CD4-positive, alpha-beta T cell treated with Interleukin-15 for 1 hour (primary cell): ENCODE measurements around the gene CDKL4.
"Not testable (repeated sequence)": the region's sequence is repeated elsewhere in the genome, so short reads cannot be mapped to it uniquely, and the experiment has no call there.

ENCODE experiments used
- DNase-seq: peaks from one replicate; pipeline ENCODE4 v3.0.0-alpha.2; 2020

The CDKL4 gene

DNA sequence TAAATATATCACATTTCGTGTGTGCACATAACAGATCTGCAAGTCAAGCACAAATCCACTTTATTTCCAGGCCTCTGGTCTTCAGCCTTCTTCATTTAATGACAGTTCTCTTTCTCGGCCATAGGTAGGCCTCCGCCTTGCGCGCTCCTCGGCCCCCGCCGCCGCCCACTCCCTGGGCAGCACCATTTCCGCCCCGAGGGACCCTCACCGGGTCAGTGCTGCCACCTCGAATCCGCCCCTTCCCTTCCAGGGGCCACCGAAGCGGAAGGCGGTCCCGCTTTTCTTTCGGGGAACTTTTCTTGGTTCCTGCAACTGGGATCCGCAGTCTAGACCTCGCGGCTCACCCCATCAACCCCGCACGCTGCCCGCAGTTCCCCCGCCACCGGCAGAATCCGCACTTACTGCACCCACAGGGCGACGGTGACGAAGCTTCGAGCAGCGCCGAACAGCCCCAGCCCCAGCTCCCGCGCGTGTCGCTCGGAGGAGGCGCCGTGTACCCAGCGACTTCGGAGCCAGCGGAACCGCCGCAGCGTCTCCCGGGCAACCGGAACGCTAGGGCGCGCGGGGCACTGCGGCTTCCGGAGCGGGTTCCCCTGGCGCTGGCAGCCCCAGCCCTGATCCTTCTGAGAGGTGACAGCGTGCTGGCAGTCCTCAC lies at the start of gene CDKL4:
CDKL4 (minus strand) TSS at position 502 of the 655 bp plus-strand sequence.
- peak; percentile 54 for DNase-seq

DNA sequence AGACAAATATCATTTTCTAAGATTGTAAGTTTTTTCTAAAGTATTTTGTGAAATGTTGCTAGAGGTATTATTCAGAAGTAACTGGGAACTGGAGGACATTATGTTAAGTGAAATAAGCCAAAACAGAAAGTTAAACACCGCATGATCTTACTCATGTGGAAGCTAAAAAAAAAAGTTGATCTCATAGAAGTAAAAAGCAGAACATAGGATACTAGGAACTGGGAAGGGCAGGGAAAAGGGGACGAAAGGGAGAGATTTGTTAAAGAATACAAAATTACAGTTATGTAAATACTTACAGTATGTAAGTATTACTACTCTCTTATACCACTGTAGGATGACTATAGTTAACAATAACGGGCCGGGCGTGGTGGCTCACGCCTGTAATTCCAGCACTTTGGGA lies 46.7 kb upstream of the CDKL4 start:
- no peak for DNase-seq

- no peak for DNase-seq
Observed at GRCh38 chr2:39289609-39290008, 45.8 kb upstream of the CDKL4 start.

GRCh38 chr2:39283561-39283960 lies 39.8 kb upstream of the CDKL4 start:
- DNase-seq, result no peak

DNA sequence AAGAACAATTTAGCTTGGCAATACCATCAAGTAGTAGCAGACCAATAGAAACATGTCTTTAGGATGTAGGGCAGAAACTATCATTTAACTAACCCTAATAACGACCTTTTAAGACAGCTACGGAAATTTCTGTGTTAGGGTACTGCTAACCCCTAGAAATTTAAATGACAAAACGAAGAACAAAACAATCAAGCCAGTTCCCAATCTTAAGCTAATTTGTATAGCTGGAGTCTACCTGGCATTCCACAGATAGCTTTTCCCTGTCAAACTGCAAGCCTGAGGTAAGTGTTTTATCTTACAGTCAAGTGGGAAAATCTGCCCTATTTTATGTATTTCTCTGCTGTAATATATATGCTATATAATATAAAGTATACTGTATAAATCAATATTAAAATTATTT lies 37.6 kb upstream of the CDKL4 start:
- DNase-seq, result no peak

GRCh38 chr2:39275016-39275415 lies 31.2 kb upstream of the CDKL4 start:
- no peak for DNase-seq

DNA sequence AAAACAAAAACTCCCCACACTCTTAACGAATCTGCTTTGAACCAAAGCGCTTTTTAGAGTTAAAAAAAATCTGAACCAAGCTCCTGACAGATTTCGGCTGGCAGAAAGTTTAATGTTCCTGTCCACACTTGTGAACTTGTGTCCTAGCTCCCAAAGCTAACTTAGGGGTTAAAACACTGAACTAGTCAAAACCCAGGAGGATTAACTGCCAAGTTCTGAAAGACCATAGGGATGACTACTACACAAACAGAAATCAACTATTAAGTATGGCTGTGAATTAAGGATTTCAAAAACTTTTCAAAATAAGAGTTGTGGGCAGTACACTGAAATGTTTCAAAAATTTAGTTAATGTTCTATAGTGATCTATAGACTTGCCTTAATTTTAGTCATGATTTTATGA lies 26.2 kb upstream of the CDKL4 start:
- DNase-seq, result no peak

DNA sequence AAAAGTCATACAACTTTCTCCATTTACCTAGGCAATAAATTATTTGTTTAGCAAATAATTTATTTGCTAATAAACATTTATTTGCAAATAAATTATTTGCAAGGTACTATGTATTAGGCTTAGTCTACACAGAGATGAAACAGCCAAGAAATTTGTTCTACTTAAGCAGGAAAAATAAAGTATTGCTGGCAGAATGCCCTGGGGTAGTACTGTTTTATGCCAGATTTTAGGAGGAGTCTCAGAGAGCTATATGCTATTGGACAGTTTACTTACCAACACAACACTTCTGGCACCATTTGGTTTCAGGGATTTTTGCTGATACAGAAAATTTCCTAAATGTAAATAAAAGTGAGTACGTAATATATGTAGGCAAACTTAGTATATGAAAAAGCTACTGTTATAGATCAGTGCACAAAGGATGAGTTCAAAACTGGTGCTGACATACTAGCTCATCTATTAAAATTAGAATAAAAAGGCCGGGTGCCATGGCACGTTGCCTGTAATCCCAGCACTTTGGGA lies 23.2 kb upstream of the CDKL4 start:
- no peak for DNase-seq

GRCh38 chr2:39266139-39266805 lies 22.5 kb upstream of the CDKL4 start:
- DNase-seq, result no peak

DNA sequence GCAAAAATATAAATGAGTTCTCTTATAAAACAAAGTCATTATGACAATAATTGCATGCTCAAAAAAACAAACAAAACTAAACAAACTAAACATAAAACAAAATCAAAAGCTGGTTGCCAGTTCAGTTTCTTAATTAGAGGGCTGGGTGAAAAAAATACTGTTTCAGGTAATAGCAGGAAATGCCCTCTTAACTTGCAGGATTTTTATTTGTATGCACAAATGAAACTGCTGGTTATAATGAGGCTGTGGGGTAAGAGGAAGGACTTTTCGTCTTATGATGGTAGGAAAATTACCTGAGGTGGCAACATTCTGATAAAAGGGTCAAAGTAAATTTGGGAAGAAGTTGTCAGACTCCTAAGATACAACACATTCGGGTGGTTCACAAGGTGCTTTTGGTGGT lies 21.5 kb upstream of the CDKL4 start:
- no peak for DNase-seq

DNA sequence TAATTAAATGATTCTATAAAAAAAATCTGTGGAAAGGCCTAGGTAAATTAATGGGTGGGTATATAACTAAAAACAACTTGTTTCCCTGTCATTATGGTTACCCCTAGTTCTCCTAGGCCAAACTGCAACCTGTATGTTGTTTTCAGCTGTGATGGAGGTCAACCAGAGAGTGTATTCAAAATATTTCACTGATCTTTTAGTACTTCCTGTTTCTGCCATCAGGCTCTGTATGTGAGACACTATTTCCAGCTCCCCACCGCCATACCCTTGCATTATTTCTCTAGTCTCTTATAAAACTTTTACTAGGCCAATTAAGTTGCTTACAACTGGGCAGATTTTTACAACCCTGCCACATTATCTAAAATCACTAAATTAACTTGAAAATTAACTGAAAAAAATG lies 21.0 kb upstream of the CDKL4 start:
- DNase-seq, result no peak

GRCh38 chr2:39260087-39260486 lies 16.3 kb upstream of the CDKL4 start:
- no peak for DNase-seq

GRCh38 chr2:39256040-39256439 lies 12.3 kb upstream of the CDKL4 start:
- no peak for DNase-seq

- DNase-seq, result no peak
Observed at GRCh38 chr2:39252888-39253518, 9.2 kb upstream of the CDKL4 start.

- no peak for DNase-seq
Observed at GRCh38 chr2:39247512-39248043, 3.8 kb upstream of the CDKL4 start.

DNA sequence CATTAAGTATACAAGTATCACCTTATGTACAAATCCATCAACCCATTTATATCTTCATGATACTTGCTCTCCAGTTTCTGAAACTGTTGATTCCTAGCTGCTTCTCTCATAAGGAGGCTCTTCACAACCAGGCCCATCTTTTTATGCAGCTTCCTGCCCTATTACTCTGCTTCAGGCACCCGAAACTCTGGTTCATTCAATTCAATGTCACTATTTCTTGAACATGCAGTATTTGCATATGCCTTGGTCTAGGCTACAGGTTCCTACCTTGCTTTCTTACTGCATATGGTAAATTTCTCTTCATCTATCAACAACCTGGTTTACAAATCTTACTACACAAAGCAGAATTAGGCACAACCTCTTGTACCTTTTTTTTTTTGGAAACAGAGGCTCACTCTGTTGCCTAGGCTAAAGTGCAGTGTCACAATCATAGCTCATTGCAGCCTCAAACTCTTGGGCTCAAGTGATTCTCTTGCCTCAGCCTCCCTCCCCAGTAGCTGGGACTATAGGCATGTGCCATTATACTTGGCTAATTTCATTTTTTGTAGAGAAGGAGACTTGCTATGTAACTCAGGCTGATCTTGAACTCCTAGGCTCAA lies 2.7 kb upstream of the CDKL4 start:
- no peak for DNase-seq

DNA sequence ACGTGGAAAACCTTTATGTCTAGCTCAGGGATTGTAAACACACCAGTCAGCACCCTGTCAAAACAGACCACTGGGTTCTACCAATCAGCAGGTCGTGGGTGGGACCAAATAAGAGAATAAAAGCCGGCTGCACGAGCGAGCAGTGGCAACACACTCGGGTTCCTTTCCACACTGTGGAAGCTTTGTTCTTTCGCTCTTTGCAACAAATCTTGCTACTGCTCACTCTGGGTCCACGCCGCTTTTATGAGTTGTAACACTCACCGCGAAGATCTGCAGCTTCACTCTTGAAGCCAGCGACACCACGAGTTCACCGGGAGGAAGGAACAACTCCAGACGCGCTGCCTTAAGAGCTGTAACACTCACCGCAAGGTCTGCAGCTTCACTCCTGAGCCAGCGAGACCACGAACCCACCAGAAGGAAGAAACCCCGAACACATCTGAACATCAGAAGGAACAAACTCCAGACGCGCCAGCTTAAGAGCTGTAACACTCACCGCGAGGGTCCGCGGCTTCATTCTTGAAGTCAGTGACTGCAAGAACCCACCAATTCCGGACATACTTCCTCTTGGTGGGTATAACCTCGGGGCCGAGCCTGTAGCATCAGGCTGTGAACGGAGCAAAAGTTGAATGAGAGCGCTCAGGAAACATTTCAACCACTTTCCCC lies 1.3 kb upstream of the CDKL4 start:
- peak; percentile 72 for DNase-seq

DNA sequence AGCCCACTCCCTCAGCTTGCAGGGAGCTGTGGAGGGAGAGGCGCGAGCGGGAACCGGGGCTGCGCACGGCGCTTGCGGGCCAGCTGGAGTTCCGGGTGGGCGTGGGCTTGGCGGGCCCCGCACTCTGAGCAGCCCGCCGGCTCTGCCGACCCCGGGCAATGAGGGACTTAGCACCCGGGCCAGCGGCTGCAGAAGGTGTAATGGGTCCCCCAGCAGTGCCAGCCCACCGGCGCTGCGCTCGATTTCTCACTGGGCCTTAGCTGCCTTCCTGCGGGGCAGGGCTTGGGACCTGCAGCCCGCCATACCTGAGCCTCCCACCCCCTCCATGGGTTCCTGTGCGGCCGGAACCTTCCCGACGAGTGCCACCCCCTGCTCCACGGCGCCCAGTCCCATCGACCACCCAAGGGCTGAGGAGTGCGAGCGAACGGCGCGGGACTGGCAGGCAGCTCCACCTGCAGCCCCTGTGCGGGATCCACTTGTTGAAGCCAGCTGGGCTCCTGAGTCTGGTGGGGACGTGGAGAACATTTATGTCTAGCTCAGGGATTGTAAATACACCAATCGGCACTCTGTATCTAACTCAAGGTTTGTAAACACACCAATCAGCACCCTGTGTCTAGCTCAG lies 582 bp upstream of the CDKL4 start:
- DNase-seq, result not testable (repeated sequence)

- DNase-seq, result no peak
Observed at GRCh38 chr2:39241588-39241987, 2.2 kb downstream of the CDKL4 start.

DNA sequence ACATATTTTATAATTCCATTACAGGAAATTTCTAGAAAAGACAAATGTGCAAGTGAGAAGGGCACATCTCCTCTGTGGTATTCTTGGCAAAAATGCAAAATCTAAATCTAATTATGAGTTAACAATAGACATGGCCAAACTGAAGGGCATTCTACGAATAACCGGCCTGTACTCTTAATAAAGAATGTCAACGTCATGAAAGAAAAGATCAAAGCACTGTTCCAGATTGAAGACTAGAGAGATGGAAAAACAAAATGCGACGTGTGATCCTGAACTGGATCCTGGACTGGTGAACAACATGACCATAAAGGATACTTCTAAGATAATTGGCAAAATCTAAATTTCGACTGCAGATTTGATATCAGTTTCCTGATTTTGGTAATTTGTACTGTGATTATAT lies 3.0 kb downstream of the CDKL4 start:
- no peak for DNase-seq

DNA sequence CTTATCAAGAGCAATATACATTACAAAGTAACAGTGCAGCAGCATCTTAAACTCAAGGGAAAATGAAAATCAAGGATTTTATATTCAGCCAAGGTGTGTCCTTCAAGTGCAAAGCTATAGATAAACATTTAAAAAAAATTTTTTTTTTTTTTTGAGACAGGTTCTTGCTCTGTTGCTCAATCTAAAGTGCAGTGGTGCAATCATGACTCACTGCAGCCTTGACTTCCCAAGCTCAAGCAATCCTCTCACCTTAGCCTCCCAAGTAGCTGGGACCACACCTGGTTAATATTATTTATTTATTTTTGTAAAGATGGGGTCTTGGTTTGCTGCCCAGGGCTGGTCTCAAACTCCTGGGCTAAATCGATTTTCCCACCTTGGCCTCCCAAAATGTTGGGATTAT lies 9.0 kb downstream of the CDKL4 start:
- DNase-seq, result no peak

DNA sequence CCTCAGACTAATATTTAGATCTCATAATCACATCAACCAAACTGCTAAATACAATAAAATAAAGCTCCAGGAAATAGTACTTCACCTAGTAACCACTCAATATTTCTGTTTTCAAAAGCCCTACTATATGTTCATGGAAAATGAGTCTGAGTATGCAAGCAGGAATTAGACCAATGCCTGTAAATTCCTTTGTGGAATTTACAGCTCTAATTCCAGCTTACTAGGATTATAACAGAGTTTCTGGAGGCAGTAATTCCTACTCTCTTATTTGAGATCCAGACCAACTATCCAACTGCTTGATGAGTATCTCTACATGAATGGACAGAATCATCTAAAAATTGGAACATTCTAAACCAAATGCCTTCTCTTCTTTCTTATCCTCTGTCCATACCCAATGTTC lies 11.6 kb downstream of the CDKL4 start:
- no peak for DNase-seq
